NCI-H2081 (cell line): ENCODE measurements around the gene ACKR2.
A peak's percentile ranks its signal among the peaks of the same experiment; 100 is the strongest.

Experiments used
- DNase-seq, 2 experiments: peaks; one replicate each; lab custom pipeline; 2025; lab: John Stamatoyannopoulos, UW

ACKR2 gene

GRCh38 chr3:42809202-42809601, at the start of gene ACKR2:
Gene ACKR2 (plus strand): TSS chr3:42809445. CDS start chr3:42864503, 55,058 bp downstream.
- no peak for DNase-seq

- DNase-seq = no peak
These were observed 47.1 kb upstream of the ACKR2 start for GRCh38 chr3:42762046-42762724.

GRCh38 chr3:42763021-42763420, 46.2 kb upstream of the ACKR2 start:
- DNase-seq = no peak

GRCh38 chr3:42764115-42764514, 45.1 kb upstream of the ACKR2 start:
- DNase-seq = no peak

- DNase-seq = no peak
These were observed 44.5 kb upstream of the ACKR2 start for GRCh38 chr3:42764561-42765295.

GRCh38 chr3:42769477-42770131, 39.6 kb upstream of the ACKR2 start:
- no peak for DNase-seq

GRCh38 chr3:42771271-42771670, 38.0 kb upstream of the ACKR2 start:
- DNase-seq = no peak

- DNase-seq = peak; percentile 80 to 81
These were observed 36.4 kb upstream of the ACKR2 start, which contains the start of gene CCDC13 for GRCh38 chr3:42772670-42773408. Gene CCDC13 (minus strand): TSS chr3:42773253. CDS start chr3:42758345, 14,908 bp downstream.

- DNase-seq = no peak
These were observed 35.9 kb upstream of the ACKR2 start for GRCh38 chr3:42773409-42773751.

GRCh38 chr3:42778644-42779043, 30.6 kb upstream of the ACKR2 start:
- DNase-seq = no peak

- DNase-seq = no peak
These were observed 28.8 kb upstream of the ACKR2 start for GRCh38 chr3:42780398-42780797.

GRCh38 chr3:42780892-42781700, 28.1 kb upstream of the ACKR2 start:
- peak; percentile 61 to 76 for DNase-seq

- no peak for DNase-seq
These were observed 23.0 kb upstream of the ACKR2 start for GRCh38 chr3:42786212-42786611.

GRCh38 chr3:42786631-42787030, 22.6 kb upstream of the ACKR2 start:
- no peak for DNase-seq

GRCh38 chr3:42790714-42791229, 18.5 kb upstream of the ACKR2 start:
- DNase-seq = peak in 1 of 2 experiments; percentile 35

- no peak for DNase-seq
These were observed 13.5 kb upstream of the ACKR2 start for GRCh38 chr3:42795621-42796181.

GRCh38 chr3:42796332-42796885, 12.8 kb upstream of the ACKR2 start:
- no peak for DNase-seq

GRCh38 chr3:42799376-42799775, 9.9 kb upstream of the ACKR2 start:
- DNase-seq = no peak

GRCh38 chr3:42800251-42800650, 9.0 kb upstream of the ACKR2 start:
- no peak for DNase-seq

GRCh38 chr3:42801048-42801620, 8.1 kb upstream of the ACKR2 start:
- no peak for DNase-seq
